ENCODE data around the gene CLCNKB.
"Not testable (repeated sequence)": the region's sequence is repeated elsewhere in the genome, so short reads cannot be mapped to it uniquely, and the experiment has no call there.

CLCNKB gene

DNA sequence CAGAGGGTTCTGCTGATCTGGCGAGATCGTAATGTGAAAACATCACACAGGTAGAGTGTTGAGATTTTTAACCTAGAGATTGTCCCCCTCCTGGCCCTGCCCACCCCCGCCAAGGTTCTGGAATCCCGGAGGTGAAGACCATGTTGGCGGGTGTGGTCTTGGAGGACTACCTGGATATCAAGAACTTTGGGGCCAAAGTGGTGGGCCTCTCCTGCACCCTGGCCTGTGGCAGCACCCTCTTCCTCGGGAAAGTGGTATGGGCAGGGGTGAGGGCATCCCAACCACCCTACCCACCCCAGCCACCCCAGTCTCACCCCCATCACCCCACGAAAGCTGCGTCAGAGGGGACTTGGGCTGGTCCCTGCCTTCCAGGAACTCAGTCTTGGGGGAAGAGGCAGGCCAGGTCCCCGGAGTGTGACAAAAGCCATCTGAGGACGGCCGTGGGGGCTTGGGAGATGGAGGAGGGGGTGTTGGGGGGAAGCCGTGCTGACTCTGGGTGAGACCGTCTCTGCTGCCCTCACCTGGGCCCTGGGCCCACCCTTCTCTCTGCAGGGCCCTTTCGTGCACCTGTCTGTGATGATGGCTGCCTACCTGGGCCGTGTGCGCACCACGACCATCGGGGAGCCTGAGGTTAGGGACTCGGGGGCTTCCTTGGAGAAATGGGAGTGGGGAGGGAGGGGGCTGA lies 4.4 kb downstream of the CLCNKB start:
- Histone ChIP-seq H3K4me3 (ENCODE audit: low read depth in 1 of 2, low read length in 1 of 2) (no peak overlapping the region), H3K4me1 (ENCODE audit: control insufficient read depth in 1 of 2, insufficient read depth in 1 of 2, low read depth in 1 of 2, low read length in 1 of 2) (peaks cover 3 to 6% of the 10 kb centered on the region in 2 experiments), H3K9me3 (no peaks in the 10 kb centered on the region), H3K27ac (no peak overlapping the region), H3K36me3 (no peaks in the 10 kb centered on the region), H3K27me3 (peaks cover 30% of the 10 kb centered on the region)
- TF ChIP-seq, protein P1, sequence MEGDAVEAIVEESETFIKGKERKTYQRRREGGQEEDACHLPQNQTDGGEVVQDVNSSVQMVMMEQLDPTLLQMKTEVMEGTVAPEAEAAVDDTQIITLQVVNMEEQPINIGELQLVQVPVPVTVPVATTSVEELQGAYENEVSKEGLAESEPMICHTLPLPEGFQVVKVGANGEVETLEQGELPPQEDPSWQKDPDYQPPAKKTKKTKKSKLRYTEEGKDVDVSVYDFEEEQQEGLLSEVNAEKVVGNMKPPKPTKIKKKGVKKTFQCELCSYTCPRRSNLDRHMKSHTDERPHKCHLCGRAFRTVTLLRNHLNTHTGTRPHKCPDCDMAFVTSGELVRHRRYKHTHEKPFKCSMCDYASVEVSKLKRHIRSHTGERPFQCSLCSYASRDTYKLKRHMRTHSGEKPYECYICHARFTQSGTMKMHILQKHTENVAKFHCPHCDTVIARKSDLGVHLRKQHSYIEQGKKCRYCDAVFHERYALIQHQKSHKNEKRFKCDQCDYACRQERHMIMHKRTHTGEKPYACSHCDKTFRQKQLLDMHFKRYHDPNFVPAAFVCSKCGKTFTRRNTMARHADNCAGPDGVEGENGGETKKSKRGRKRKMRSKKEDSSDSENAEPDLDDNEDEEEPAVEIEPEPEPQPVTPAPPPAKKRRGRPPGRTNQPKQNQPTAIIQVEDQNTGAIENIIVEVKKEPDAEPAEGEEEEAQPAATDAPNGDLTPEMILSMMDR (IDR thresholded peaks at IDR 0.05) = no peak

DNA sequence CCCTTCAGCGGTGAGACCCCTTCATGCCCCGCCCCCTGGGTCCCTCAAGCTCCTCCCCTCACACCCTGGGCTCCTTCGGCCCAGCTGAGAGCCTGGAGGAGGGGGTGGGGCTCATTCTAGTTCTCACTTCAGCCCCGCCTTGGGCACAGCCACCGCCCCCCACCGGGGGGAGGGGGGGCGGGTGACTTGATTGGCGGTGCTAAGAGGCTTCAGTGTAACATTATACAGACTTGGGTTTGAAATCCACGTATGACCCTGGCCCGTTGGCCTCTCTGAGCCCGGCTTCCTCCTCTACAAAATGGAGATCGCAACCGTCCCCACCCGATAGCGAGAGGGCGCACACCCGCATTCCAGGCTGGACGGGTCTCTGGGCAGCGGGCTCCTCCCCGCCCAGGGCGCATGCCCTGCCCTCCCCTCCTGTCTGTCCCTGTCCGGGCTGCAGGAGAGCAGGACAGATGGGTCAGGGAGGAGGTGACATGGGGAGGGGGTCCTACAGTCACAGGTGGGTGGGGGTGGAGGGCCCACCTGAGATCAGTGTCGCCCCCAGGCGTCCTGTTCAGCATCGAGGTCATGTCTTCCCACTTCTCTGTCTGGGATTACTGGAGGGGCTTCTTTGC lies 5.1 kb downstream of the CLCNKB start:
- H3K27ac ChIP-seq = no peak overlapping the region
- no peak overlapping the region for H3K4me3 ChIP-seq (ENCODE audit: low read depth in 1 of 2, low read length in 1 of 2)
- H3K27me3 ChIP-seq = peaks cover 30% of the 10 kb centered on the region
- peaks cover 3 to 6% of the 10 kb centered on the region in 2 experiments for H3K4me1 ChIP-seq (ENCODE audit: control insufficient read depth in 1 of 2, insufficient read depth in 1 of 2, low read depth in 1 of 2, low read length in 1 of 2)
- H3K36me3 ChIP-seq = no peaks in the 10 kb centered on the region
- H3K9me3 ChIP-seq = no peaks in the 10 kb centered on the region
- TF ChIP-seq, protein P1 (IDR thresholded peaks at IDR 0.05) = no peak

DNA sequence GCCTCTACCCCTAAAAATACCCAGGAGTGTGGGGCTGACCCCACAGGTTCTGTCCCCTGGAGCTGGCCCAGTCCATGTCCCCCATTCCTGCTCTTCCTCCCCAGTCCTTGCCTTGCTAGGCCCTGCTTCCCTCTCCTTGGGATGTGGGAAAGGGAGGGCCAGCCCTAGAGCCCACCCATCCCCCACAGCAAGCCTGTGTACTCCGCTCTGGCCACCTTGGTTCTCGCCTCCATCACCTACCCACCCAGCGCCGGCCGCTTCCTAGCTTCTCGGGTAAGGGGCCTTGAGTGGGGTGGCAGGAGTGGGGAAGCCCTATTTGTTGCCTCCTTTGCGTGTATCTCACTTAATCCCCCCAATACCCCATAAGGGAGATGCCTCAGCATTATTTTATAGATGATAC lies 6.7 kb downstream of the CLCNKB start:
- H3K4me3 ChIP-seq (ENCODE audit: low read depth in 1 of 2, low read length in 1 of 2) = no peak overlapping the region
- no peaks in the 10 kb centered on the region for H3K9me3 ChIP-seq
- H3K36me3 ChIP-seq = no peaks in the 10 kb centered on the region
- TF ChIP-seq, protein P1 (IDR thresholded peaks at IDR 0.05) = no peak
- H3K27me3 ChIP-seq = peaks cover 30% of the 10 kb centered on the region
- peaks cover 3 to 6% of the 10 kb centered on the region in 2 experiments for H3K4me1 ChIP-seq (ENCODE audit: control insufficient read depth in 1 of 2, insufficient read depth in 1 of 2, low read depth in 1 of 2, low read length in 1 of 2)
- no peak overlapping the region for H3K27ac ChIP-seq

DNA sequence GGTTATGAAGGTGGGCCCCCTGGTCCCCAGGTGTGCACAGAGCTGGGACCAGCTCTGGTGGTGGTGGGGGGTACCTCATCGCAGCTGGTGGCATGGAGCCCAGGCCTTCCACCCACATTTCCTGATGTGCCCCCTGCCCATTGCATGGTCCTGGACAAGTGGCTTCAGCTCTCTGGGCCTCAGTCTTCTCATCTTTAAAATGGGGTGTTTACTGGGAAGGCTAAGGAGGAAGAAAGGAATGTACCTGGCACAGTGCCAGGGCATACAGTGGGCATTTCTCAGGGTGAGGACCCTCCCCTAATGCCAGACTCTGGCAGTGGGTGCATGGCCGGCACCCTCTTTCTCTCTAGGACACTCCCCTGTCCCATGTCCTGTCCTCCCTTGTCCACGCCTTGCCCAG lies 7.5 kb downstream of the CLCNKB start:
- no peak overlapping the region for H3K27ac ChIP-seq
- H3K4me1 ChIP-seq (ENCODE audit: control insufficient read depth in 1 of 2, insufficient read depth in 1 of 2, low read depth in 1 of 2, low read length in 1 of 2) = peaks cover 3 to 6% of the 10 kb centered on the region in 2 experiments
- TF ChIP-seq, protein P1 (IDR thresholded peaks at IDR 0.05) = no peak
- H3K4me3 ChIP-seq (ENCODE audit: low read depth in 1 of 2, low read length in 1 of 2) = no peak overlapping the region
- H3K36me3 ChIP-seq = no peaks in the 10 kb centered on the region
- peaks cover 30% of the 10 kb centered on the region for H3K27me3 ChIP-seq
- H3K9me3 ChIP-seq = no peaks in the 10 kb centered on the region

DNA sequence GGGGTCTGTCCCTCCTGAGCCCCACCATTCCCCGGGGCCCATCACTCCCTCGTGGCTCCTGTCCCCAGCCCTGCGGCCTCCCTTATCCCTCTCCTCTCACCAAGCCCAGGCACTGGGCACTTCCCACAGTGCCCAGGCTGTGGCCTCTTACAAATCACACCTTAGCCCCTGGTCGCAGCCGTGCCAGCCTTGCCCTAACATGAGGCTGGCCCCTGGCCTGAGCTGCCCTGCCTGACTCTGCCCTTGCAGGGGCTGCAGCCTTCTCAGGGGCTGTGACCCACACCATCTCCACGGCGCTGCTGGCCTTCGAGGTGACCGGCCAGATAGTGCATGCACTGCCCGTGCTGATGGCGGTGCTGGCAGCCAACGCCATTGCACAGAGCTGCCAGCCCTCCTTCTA lies 8.4 kb downstream of the CLCNKB start:
- not testable (repeated sequence) for H3K4me1 ChIP-seq (ENCODE audit: control insufficient read depth in 1 of 2, insufficient read depth in 1 of 2, low read depth in 1 of 2, low read length in 1 of 2); H3K9me3 ChIP-seq; H3K27ac ChIP-seq; H3K36me3 ChIP-seq; H3K4me3 ChIP-seq (ENCODE audit: low read depth in 1 of 2, low read length in 1 of 2)
- H3K27me3 ChIP-seq = peaks cover 27% of the 10 kb centered on the region

DNA sequence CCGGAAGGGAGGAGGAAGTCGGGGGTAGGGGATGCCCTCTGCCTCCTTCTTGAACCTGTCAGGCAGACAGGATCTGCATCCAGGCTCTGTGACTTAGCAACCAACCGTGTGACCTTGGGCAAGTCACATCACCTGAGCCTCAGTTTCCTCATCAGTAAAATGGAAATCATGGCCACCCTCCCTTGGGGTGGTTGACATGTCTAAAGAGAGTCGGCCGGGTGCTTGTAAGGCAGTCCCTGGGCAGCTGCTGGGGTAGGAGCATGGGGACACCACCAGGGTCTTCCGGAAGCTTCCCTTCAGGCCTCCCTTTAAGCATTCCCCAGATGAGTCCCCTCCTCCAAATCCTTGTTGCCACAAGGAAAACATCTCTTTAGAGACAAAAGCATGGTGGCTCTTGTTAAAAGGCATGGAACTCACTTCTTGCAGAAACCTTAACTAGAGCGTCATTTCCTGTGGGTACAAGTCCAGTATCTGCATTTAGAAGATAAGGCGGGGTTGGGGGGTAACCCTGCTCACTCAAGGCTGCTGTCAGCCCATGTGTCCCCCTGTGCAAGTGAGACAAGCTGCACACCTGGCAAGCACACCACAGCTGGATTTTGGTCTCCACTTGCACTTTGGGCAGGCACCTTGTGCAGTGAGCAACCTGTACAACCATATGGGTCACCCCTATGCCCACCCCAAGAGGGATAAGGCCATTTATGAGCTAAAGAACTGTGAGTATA lies 10.4 kb downstream of the CLCNKB start:
- H3K27ac ChIP-seq = no peak overlapping the region
- TF ChIP-seq, protein P1 (IDR thresholded peaks at IDR 0.05) = no peak
- peaks cover 8% of the 10 kb centered on the region for H3K27me3 ChIP-seq
- H3K4me3 ChIP-seq (ENCODE audit: low read depth in 1 of 2, low read length in 1 of 2) = no peak overlapping the region
- peaks cover 0 to under 1% of the 10 kb centered on the region in 2 experiments for H3K4me1 ChIP-seq (ENCODE audit: control insufficient read depth in 1 of 2, insufficient read depth in 1 of 2, low read depth in 1 of 2, low read length in 1 of 2)
- H3K9me3 ChIP-seq = no peaks in the 10 kb centered on the region
- H3K36me3 ChIP-seq = no peaks in the 10 kb centered on the region
